Measurements from ENCODE around the gene IL3.

GRCh38 chr5:132090107-132090506, 29.7 kb downstream of the IL3 start:
- TF ChIP-seq POLR2AphosphoS5 (IDR thresholded peaks at IDR 0.05; ENCODE audit: low read depth, low read length) (no peak), CTCF (IDR thresholded peaks at IDR 0.05) (no peak), REST (IDR thresholded peaks at IDR 0.05; ENCODE audit: insufficient read depth in 1 of 2, low read depth in 2 of 2, low read length in 1 of 2) (no peak), SIN3A (IDR thresholded peaks at IDR 0.05; ENCODE audit: borderline replicate concordance, insufficient read depth, low read depth, low read length) (no peak), TCF7L2 (IDR thresholded peaks at IDR 0.05; ENCODE audit: low read depth, low read length) (no peak)

Measured in Panc1 (cell line).